NCI-H748 (cell line): ENCODE results near the gene GRID1.
A peak's percentile ranks its signal among the peaks of the same experiment; 100 is the strongest.
"Not testable (repeated sequence)": the region's sequence is repeated elsewhere in the genome, so short reads cannot be mapped to it uniquely, and the experiment has no call there.

Experiments
- DNase-seq: peaks from one replicate; lab custom pipeline; 2025; ENCODE audit not compliant: unreplicated experiment; lab: John Stamatoyannopoulos, UW

Gene GRID1

DNA sequence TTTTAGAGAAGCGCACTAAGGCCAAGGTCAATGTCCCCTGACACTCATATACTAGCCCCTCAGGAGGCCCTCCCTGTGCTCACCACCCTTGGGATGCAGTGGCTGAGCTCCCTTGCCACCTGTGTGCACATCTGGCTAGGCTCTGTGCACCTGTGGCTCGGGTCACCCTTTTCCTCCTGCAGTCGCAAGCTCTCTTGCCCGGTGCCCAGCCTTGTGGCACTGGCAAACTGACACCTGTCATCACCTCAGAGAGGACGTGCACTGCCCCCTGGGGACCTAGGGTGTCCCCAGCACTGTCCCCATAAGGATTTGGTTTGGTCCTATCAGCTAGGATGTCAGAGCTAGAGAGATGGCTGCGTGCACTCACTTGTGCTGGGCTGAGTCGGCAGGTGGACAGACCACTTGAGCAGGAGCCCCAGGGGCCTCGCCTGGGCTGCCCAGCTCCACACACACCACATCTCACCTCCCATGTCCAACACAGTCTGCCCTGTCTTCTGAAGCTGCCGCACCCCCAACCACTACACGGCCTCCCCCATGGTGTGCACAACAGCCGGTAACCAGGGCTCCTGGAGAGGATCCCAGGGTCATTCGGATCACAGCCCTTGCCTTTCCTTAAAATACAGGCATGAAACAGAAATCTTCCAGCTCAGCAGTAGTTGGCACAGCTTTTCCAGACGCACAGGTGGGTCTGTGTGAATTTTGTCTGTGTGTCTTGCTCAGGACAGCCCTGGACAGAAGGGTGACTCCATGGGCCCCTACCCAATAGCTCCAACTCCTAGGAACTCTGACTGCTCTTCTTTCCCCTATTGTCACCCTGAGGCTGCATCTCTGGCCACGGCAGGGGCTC lies 111.0 kb downstream of the GRID1 start:
- no peak for DNase-seq

DNA sequence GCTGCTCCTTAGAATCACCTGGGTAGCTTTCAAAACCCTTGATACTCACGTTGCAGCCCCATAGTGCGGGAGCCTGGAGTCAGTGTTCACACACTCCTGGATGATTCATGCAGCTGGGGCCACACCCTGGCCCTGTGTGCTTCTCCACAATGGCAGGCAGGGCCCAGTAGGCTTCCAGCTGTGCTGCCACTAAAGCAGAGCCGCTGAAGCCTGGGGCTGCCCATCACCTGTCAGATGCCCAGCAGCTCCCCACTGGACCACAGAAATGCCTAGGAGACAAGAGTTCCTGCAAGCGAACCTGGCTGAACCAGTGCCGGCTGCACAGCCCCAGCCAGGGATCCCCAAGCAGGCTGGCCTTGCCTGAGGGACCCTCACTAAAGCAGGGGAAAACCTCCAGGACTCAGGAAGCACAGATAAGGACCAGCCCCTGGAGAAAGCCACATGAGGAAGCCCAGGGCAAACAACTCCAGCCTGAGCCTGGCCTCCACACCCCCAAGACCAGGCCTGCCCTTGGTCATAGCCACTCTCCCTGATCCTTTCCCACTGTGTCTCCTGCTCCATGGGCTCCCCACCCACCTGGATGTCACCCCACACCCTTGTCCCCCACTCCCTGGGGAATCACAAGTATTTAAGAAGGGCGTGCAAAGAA lies 111.9 kb downstream of the GRID1 start:
- DNase-seq, result peak; percentile 92

DNA sequence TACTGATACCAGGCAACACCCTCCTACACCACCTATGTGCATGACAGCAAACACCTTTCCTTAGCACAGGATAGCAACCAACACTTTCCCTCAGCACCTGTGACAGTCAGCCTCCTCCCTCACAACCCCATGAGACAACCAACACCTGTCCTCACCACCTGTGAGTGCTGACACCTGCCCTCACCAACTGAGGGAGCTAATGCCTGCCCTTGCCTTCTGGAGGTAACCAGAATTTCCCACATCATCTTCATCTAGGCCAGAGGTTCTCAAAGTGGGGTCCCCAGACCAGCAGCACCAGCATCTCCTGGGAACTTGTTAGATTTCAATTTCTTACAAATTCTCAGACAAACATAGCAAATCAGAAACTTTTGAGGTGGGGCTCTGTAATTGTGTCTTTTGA lies 112.5 kb downstream of the GRID1 start:
- peak; percentile 66 for DNase-seq

DNA sequence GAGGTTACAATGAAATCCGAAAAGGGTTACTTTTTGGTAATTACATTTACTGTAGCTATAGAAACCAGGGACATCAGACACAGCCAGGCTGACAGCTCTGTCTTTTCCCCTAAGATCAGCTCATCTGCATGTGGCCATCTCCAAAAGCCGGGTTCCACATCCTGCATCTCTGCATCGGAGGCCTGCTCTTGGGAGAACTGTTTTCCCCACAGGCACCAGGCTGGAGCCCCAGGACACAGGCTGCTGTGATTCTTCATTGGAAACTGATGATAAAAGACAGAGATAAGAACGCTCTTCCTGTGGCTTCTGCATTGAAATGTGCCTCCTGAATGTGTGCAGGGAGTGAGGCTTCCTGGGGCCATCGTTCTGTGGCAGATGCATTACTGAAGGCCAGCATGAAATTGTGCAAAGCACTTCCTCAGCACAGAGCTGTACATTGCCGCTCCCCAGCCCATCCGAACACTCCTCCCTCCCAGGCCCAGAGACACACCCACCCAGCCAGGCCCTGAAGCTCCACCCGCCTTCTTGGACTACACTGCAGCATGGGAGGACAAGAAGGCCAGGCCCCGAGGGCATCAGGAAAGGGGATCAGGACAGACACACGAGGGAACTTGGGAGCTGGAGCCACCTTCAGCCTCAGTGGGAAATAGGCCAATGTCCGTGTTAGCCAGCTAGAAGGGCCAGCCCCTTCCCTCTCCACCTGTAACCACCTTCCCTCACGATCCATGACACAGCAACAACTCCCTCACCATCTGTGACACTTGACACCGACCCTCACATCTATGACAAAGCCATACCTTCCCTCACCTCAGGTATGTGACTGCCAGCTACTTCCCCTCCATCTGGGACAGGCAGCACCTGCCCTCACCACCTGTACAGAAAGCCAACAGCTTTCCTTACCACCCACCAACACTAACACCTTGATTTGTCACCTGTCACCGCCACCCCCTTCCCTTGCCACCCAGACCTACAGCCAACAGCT lies 113.2 kb downstream of the GRID1 start:
- DNase-seq, result peak; percentile 66

DNA sequence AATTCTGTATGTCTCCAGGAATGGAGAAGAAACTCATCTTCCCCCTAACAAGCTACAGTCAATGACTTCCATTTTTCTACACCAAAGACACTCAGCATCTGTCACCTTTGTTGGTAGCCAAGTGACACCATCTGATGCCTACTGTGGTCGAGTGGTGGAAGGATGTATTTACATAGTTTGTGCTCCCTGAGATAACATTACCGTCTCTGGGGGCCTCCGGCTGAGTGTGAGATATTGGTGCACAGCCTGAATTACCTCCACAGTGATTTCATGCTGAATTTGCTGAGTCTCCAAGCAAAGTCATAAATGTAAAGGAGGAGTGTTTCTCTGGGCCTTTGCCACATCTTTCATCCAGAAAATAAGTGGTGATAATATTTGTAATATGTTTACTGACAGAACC lies 114.0 kb downstream of the GRID1 start:
- DNase-seq, result no peak

DNA sequence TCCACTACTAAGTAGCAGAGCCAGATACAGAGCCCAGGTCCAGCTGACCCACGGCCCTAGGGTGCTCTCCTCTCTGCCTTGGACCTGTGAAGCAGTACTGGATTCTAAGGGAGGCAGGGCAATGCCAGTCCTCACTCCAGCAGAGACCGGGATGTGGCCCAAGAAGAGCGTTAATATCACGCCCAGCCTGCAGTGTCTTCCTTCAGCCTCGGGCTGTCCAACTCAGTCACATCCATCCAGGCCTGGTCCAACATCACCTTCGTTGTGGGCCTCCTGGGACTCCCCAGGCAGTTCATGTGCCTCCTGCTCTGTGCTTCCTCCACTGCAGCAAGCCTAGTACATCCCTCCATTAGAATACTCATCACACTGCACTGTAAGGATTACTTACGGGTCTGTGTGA lies 114.5 kb downstream of the GRID1 start:
- DNase-seq, result no peak

DNA sequence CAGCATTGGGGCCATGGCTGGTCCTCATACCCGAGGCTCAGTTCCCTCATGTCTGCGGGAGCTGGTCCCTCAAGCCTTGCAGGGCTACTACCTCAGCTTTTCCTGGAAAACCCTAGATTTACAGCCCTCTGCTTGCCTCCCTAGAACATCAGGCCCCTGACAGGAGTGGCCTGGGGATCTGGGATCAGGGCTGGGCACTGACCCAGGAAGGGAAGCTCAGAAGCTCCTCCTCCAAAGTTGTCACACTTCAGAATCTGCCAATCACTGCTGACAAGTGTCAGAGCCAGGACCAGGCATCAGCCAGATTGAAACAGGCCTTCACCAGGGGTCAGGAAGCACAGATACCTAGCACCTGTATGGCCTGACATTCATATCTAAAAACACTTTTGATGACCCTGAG lies 115.2 kb downstream of the GRID1 start:
- DNase-seq, result no peak

DNA sequence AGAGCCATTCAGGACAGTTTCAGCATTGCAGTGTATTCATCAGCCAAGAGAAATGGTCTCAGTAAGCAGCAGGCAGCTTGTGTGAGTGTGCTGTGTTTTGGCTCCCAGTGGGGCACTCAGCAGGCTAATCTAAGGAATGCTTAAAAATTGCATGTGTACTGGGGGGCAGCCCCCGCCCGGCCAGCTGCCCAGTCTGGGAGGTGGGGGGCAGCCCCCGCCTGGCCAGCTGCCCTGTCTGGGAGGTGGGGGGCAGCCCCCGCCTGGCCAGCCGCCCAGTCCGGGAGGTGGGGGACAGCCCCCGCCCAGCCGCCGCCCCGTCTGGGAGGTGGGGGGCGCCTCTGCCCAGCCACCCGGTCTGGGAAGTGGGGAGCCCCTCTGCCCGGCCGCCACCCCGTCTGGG lies 116.2 kb downstream of the GRID1 start:
- no peak for DNase-seq

DNA sequence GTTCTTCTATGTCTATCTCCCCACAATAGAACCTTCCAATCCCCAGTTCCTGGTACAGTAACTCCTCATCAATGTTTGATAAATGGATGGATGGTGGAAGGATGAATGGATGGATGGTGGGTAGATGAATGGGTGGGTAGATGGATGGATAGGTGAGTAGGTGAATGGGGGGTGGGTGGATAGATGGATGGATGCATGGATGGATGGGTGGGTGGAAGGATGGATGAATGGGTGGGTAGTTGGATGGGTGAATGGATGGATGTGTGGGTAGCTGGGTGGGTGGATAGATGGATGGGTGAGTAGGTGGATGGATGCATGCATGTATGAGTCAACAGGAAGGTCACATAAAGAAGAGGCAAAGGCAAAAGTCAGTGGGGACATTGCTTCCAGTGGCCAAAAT lies 116.8 kb downstream of the GRID1 start:
- no peak for DNase-seq

DNA sequence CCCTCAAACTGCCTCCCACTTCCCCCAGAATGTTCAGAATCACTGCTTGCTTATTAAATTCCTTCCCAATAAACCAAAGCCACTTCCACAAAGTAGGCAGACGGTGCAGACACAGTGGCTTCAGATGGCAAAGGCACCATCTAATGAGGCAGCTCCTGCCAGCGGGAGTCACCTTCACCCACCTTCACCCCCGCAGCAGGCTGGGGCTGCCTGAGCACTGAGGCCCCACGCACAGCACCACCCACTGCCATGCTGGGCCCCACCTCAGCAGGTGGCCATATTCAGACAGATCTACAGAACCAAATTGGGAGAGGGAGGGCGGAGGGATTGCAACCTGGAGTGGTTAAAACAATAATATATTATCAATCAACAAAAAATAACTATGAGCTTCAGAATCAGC lies 118.5 kb downstream of the GRID1 start:
- no peak for DNase-seq

DNA sequence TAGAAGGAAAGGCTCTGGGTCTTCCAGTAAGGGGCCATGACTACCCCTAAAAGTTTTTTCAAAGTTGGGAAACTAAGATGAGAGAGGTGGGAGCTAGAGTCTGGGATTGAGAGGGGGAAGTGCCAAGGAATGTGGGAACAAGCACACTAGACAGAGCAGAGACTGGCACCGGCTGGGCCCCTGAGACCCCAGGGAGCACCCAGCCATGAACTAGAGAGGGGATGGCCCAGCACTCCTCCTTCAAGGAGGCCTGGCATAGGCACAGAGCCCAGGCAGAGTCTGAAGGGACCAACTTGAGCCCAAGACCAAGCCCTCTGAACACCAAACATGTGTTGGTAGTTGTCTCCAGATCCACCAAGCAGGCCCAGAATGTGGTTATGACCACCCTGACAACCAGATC lies 119.0 kb downstream of the GRID1 start:
- no peak for DNase-seq

DNA sequence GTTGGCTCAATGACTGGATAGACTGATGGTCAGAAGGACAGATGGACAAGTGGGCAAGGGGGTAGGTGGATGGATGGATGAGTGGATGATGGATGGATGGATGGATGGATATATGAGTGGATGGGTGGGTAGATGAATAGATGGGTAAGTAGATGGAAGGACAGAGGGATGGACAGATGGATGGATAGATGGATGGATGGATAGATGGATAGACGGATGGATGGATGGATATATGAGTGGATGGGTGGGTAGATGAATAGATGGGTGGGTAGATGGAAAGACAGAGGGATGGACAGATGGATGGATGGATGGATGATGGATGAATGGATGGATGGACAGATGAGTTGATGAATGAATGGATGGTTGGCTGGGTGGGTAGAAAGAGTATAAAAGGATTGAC lies 119.5 kb downstream of the GRID1 start:
- DNase-seq, result no peak

DNA sequence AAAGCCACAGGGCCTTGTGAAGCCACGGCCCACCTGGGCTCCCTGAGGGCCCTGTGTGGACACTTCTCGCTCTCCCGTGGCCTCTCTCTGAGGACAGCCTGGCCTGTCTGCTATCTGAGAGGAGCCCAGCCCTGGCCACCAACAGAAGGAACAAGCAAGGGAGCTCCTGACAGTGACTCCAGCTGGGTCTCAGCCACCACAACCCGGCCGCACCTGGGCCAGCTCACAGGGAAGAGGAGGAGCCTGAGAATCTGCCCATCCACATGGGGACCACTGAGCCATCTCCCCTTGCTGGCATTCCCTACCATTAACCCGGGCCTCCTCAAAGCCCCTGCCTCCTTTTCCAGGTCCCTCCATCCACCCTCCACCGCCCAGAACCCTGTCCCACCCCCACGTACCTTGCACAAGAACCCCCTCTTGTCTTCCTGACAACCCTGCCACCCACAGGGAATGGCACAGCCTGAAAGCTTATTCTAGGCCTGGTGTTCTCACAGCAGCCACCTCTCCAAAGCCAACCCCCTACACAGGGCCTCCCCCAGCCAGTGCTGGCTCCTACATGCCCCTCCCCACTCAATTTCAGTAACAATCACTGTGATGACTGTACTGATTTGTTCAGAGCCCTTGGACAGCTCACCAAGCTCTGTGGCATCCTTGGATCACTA lies 120.2 kb downstream of the GRID1 start:
- DNase-seq, result no peak

DNA sequence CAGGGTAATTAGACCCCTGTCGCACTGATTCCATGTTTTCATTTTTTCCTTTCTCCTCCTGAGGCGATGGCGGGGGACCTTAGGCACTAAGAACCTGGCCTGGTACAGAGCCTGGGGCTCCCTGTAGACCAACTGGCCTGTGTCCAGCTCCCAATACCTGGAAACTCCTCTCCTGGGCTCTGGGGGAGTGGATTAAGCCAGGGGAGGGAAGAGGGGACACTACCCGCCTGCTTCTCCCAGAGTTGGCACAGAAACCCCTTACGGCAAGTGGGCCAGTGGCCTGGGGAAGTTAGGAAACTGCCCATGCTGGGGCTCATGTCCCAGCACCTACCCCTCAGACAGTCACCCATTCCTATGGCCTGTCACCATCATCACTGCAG lies 121.6 kb downstream of the GRID1 start:
- DNase-seq, result no peak

DNA sequence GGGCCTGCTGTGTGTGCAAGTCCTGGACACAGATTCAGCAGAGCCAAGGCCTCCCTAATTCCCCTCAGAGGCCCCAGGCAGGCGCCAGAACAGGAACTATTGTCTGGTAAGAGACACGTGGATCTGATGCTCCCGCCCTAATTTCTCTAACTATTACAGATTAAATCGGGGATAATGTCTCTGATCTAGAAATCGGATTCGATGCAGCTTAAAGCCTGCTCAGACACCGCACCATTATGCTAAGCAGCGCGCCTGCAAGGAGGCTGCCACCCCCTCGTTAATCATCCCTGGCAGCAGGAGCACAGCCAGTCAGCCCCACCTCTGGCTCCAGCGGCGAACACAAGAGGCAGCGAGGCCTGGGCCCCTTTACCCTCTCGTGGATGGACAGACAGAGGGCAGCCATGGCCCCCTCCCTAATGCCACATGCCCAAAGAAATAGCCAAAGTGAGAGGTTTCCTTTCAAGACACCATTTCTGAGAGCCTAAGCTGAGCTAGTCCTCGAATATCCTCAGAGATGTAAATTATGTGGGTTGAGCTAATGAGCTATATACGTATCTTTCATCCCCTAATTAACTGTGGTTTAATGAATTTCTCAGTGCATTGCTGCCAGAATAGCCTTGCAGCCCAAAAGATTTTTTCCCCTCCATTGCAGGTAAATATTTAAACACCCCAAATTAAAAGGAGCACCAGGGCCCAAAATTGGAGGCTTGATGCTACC lies 122.1 kb downstream of the GRID1 start:
- no peak for DNase-seq

DNA sequence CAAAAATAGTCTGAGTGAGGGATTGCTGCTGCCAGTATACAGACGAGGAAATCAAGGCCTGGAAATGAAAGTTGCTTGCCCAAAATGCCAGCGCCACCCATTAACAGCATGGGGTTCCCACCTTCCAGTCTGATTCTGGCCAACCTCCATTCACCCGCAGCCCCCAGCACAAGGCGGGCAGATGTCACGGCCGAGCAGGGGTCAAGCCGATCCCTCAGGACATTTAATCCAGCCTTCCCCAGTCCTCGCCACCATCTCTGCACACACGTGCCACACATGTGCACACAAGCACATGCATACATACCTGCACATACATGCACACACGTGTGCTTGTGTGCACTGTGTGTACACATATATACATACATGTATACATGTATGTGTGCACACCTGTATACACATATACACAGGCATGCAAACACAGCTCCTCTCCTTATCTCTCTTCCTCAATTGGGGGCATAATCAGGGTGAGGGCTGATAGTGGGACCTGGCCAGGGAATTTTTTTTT lies 122.9 kb downstream of the GRID1 start:
- no peak for DNase-seq

DNA sequence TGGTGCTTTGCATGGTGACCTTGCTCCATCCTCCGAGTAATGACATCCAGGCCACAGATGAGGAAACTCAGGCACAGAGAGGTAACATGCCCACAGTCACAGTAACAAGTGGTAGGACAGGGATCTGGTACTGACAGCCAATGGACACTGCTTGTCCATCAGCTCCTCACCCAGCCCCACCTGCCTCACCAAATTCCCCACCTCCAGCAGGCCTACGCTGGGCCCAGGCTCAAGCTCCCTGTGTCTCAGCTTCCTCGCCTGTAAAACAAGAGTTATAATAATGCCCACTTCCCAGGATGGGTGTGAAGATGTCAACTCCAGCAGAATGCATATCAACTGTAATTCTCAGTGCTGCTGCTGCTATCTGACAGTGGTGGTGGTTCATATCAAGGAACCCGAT lies 123.8 kb downstream of the GRID1 start:
- no peak for DNase-seq

DNA sequence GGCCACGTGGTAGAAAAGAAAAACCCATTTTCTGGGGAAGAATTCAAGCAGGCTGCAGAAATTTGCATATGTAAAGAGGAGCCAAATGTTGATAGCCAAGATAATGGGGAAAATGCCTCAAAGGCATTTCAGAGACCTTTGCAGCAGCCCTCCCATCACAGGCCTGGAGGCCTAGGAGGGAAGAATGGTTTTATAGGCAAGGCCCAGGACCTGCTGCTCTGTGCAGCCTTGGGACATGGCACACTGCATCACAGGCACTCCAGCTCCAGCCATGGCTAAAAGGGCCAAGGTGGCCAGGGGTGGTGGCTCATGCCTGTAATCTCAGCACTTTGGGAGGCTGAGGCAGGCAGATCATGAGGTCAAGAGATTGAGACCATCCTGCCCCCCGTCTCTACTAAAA lies 128.5 kb downstream of the GRID1 start:
- not testable (repeated sequence) for DNase-seq

DNA sequence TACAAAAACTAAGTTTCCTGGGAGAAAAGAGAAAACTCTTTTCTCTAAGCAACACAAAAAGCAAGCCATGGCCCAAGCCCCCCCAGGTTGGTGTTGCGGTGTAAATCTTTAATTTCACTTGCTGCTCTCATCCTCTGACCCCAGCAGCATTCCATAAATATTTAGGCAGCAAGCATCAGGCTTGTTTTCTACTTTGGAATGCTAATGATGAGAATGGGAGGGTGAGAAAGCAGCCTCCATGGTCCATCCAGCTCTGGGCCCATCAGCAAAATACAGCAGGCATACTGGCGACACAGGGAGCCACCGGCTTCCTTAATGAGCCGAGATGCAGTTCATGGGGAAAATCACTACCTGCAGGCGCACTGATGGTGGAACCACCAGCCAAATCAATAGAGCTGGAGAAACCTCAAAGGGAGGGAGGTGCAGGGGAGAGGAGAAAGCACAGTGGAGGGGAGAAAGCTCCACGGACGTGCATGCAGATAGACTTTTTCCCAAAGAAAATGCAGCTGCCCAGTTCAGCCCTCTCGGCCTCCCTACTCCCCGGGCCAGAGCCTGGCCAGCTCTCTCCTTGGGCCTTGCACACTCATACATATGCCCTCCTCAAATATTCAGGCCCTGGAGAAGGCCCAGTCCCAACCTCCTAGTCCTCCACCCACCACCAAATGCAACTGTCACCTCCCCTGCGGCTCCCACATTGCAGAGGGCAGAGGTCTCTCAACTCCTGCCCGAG lies 131.9 kb downstream of the GRID1 start:
- no peak for DNase-seq

DNA sequence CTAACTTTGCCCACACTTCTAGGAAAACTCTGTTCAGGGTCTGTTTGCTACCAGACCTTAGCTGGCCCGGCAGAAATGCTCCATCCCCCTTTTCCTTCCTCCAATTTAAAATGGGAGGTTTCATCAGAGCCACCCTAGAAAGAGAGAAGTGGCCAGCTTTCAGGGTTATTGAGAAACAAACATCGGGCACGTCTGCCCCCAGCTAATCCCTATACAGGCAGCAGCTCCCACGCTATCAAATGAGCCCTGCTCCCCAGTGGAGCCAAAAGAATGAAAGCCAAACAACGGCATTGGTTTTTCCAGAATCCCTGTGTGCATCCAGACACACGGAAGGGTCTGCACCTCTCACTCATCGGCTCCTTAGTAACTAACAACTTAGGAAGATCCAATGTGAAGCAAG lies 132.5 kb downstream of the GRID1 start:
- no peak for DNase-seq
